Astrocyte (in vitro differentiated cells and primary cell): ENCODE data around the gene POLE. TPM values are rescaled to one million over a fixed set of nuclear protein-coding genes. Genes with fewer than 3 reads are reported as not detected.

ENCODE experiments used
- DNase-seq: peaks from one replicate; pipeline ENCODE4 v3.0.0-alpha.2; 2010; ENCODE audit warnings: low read depth
- FAIRE-seq: peaks from 2 replicates; lab custom pipeline; 2011; peaks lifted over from hg19 to GRCh38; lab: Jason Lieb, UNC
- H2AFZ ChIP-seq: 2 replicates; pipeline ENCODE4 v1.6.0; 2012; ENCODE audit warnings: low read depth, low read length, inconsistent platforms
- H3K27ac ChIP-seq: 2 replicates; pipeline ENCODE4 v1.5.1; 2011; ENCODE audit warnings: low read depth, low read length, inconsistent platforms
- H3K27me3 ChIP-seq: 2 replicates; pipeline ENCODE4 v1.6.0; 2011; ENCODE audit warnings: low read length, inconsistent platforms; ENCODE audit not compliant: insufficient read depth
- H3K36me3 ChIP-seq: 2 replicates; pipeline ENCODE4 v1.5.1; 2011; ENCODE audit warnings: low read length, inconsistent platforms; ENCODE audit not compliant: insufficient read depth
- H3K4me1 ChIP-seq: 2 replicates; pipeline ENCODE4 v1.5.1; 2011; ENCODE audit warnings: low read length, inconsistent platforms; ENCODE audit not compliant: insufficient read depth
- H3K4me2 ChIP-seq: 2 replicates; pipeline ENCODE4 v1.6.0; 2012; ENCODE audit warnings: low read length, inconsistent platforms
- H3K4me3 ChIP-seq: 2 replicates; pipeline ENCODE4 v1.5.1; 2011; ENCODE audit warnings: low read depth, mild to moderate bottlenecking, low read length, inconsistent platforms; ENCODE audit not compliant: insufficient read depth
- H3K79me2 ChIP-seq: 2 replicates; pipeline ENCODE4 v1.6.0; 2012; ENCODE audit warnings: mild to moderate bottlenecking, low read length, inconsistent platforms; ENCODE audit not compliant: insufficient read depth
- H3K9ac ChIP-seq: 2 replicates; pipeline ENCODE4 v1.6.0; 2012; ENCODE audit warnings: mild to moderate bottlenecking, low read length, inconsistent platforms
- H3K9me3 ChIP-seq: 2 replicates; pipeline ENCODE4 v1.5.1; 2012; ENCODE audit warnings: low read depth, mild to moderate bottlenecking, low read length, inconsistent platforms; ENCODE audit not compliant: insufficient read depth
- H4K20me1 ChIP-seq: 2 replicates; pipeline ENCODE4 v1.6.0; 2012; ENCODE audit warnings: low read length, inconsistent platforms; ENCODE audit not compliant: insufficient read depth
- H3K27ac Mint-ChIP-seq: one replicate; pipeline ENCODE4 v1.8.0; 2021; ENCODE audit warnings: mild to moderate bottlenecking, mixed read lengths; ENCODE audit not compliant: unreplicated experiment
- H3K27me3 Mint-ChIP-seq: one replicate; pipeline ENCODE4 v1.8.0; 2021; ENCODE audit warnings: low read depth, mixed read lengths; ENCODE audit not compliant: unreplicated experiment
- H3K36me3 Mint-ChIP-seq: one replicate; pipeline ENCODE4 v1.8.0; 2021; ENCODE audit warnings: low read depth, mixed read lengths; ENCODE audit not compliant: unreplicated experiment
- H3K4me1 Mint-ChIP-seq: one replicate; pipeline ENCODE4 v1.8.0; 2021; ENCODE audit warnings: low read depth, mixed read lengths; ENCODE audit not compliant: unreplicated experiment
- H3K4me3 Mint-ChIP-seq: one replicate; pipeline ENCODE4 v1.8.0; 2021; ENCODE audit warnings: mild to moderate bottlenecking, moderate library complexity, mixed read lengths; ENCODE audit not compliant: unreplicated experiment
- H3K9me3 Mint-ChIP-seq: one replicate; pipeline ENCODE4 v1.8.0; 2021; ENCODE audit warnings: mild to moderate bottlenecking, mixed read lengths; ENCODE audit not compliant: unreplicated experiment
- EZH2 ChIP-seq: IDR thresholded peaks from 2 replicates; pipeline ENCODE4 v1.6.1; 2012; ENCODE audit warnings: mild to moderate bottlenecking, low read length, inconsistent platforms; ENCODE audit not compliant: insufficient read depth
- total RNA-seq: library from RNA; stranded (reverse); gene quantifications from 2 replicates; pipeline ENCODE4 v1.2.1, GENCODE V29; 2021
- TF ChIP-seq, protein P1 (sequence below): IDR thresholded peaks from 2 replicates; pipeline ENCODE4 v1.5.1; 2011; ENCODE audit warnings: low read depth, mild to moderate bottlenecking, inconsistent platforms, low read length, moderate library complexity; ENCODE audit not compliant: insufficient read depth

The POLE gene
- total RNA-seq, 1 donor from 2014 or later: 15.4 TPM

DNA sequence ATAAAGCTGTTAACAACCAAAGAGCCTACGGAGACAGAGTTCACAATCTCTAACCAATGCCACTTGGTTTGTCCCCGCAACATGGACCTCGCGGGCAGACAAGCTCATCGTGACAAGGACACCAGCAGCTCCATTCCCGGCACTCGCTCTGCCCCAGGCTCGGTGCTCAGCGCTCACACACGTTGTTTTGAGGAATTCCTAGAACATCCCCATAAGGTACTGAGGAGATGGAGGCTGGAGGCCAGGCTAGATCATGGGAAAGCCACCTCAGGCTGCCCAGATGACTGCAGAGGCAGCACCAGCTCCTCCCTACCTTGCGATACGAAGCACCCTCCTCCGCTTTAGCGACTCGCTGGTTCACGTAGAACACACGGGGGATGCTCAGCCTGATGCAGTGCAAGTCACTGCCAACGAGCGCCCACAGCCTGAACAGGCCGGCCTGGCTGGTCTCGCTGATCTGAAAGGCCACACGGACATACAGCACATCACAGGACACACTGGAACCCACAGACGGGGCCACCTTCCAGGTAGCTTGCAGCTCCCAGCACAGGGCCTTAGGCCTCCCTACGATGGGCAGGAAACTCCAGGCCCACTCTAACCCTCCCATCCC lies 38.4 kb downstream of the POLE start:
- no peaks in the 10 kb centered on the region for H3K79me2 ChIP-seq
- no peaks in the 10 kb centered on the region for H3K4me1 ChIP-seq
- H3K27me3 ChIP-seq: no peaks in the 10 kb centered on the region
- no peak overlapping the region for H3K27ac Mint-ChIP-seq
- peaks cover 5% of the 10 kb centered on the region for H3K36me3 ChIP-seq
- H3K9me3 ChIP-seq: no peaks in the 10 kb centered on the region
- TF ChIP-seq, protein P1, sequence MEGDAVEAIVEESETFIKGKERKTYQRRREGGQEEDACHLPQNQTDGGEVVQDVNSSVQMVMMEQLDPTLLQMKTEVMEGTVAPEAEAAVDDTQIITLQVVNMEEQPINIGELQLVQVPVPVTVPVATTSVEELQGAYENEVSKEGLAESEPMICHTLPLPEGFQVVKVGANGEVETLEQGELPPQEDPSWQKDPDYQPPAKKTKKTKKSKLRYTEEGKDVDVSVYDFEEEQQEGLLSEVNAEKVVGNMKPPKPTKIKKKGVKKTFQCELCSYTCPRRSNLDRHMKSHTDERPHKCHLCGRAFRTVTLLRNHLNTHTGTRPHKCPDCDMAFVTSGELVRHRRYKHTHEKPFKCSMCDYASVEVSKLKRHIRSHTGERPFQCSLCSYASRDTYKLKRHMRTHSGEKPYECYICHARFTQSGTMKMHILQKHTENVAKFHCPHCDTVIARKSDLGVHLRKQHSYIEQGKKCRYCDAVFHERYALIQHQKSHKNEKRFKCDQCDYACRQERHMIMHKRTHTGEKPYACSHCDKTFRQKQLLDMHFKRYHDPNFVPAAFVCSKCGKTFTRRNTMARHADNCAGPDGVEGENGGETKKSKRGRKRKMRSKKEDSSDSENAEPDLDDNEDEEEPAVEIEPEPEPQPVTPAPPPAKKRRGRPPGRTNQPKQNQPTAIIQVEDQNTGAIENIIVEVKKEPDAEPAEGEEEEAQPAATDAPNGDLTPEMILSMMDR: no peak
- TF ChIP-seq EZH2: no peak
- H3K4me3 ChIP-seq: no peak overlapping the region
- peaks cover 3% of the 10 kb centered on the region for H3K4me1 Mint-ChIP-seq
- DNase-seq (no peak), FAIRE-seq (no peak)
- no peaks in the 10 kb centered on the region for H3K9me3 Mint-ChIP-seq
- H2AFZ ChIP-seq: no peak overlapping the region
- H3K9ac ChIP-seq: no peak overlapping the region
- H3K27me3 Mint-ChIP-seq: peaks cover 2% of the 10 kb centered on the region
- H3K4me3 Mint-ChIP-seq: no peak overlapping the region
- no peak overlapping the region for H3K27ac ChIP-seq
- H3K36me3 Mint-ChIP-seq: no peaks in the 10 kb centered on the region
- H3K4me2 ChIP-seq: no peak overlapping the region
- H4K20me1 ChIP-seq: no peaks in the 10 kb centered on the region

DNA sequence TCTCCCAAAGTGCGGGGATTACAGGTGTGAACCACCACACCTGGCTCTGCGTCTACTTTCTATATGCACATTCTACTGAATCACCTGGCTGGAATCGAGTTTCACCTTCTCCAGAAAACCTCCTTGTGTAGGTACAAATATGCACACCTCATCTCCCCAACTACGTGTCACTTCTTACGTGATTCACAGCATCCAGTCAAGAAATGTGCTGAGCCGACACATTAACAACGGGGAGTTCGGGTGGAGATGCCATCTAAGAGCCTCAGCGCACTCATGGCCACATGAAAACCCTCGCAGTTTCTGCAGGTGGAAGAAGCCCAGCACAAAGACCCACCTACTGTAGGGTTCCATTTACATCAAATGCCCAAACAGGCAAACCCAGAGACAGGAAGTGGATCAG lies 39.3 kb downstream of the POLE start:
- Mint-ChIP-seq H3K4me1 (no peaks in the 10 kb centered on the region), H3K27me3 (peaks cover 4% of the 10 kb centered on the region), H3K27ac (no peak overlapping the region), H3K36me3 (peaks cover 3% of the 10 kb centered on the region), H3K4me3 (no peak overlapping the region), H3K9me3 (no peaks in the 10 kb centered on the region)
- peaks cover 5% of the 10 kb centered on the region for H3K36me3 ChIP-seq
- DNase-seq: no peak
- no peak overlapping the region for H3K9ac ChIP-seq
- H2AFZ ChIP-seq: no peak overlapping the region
- TF ChIP-seq, protein P1: no peak
- no peaks in the 10 kb centered on the region for H3K4me1 ChIP-seq
- H3K9me3 ChIP-seq: no peaks in the 10 kb centered on the region
- H3K27ac ChIP-seq: no peak overlapping the region
- no peaks in the 10 kb centered on the region for H4K20me1 ChIP-seq
- H3K4me3 ChIP-seq: no peak overlapping the region
- no peak for FAIRE-seq
- H3K4me2 ChIP-seq: no peak overlapping the region
- no peaks in the 10 kb centered on the region for H3K27me3 ChIP-seq
- no peaks in the 10 kb centered on the region for H3K79me2 ChIP-seq

GRCh38 chr12:132646850-132647249 lies 40.3 kb downstream of the POLE start:
- Histone ChIP-seq H3K4me1 (no peaks in the 10 kb centered on the region), H3K79me2 (no peaks in the 10 kb centered on the region), H3K27ac (no peak overlapping the region), H2AFZ (no peak overlapping the region), H3K4me3 (no peak overlapping the region), H3K27me3 (no peaks in the 10 kb centered on the region), H3K4me2 (no peak overlapping the region), H4K20me1 (no peaks in the 10 kb centered on the region), H3K9ac (no peak overlapping the region), H3K36me3 (peaks cover 8% of the 10 kb centered on the region), H3K9me3 (no peaks in the 10 kb centered on the region)
- H3K36me3 Mint-ChIP-seq: peaks cover 6% of the 10 kb centered on the region
- TF ChIP-seq, protein P1: no peak
- no peak for TF ChIP-seq EZH2
- no peak overlapping the region for H3K4me3 Mint-ChIP-seq
- H3K4me1 Mint-ChIP-seq: no peaks in the 10 kb centered on the region
- FAIRE-seq (no peak), DNase-seq (no peak)
- H3K27me3 Mint-ChIP-seq: peaks cover 4% of the 10 kb centered on the region
- no peak overlapping the region for H3K27ac Mint-ChIP-seq
- no peaks in the 10 kb centered on the region for H3K9me3 Mint-ChIP-seq
